Fibroblast of lung (primary cell): ENCODE results near the gene FREM1. TPM values are rescaled to one million over a fixed set of nuclear protein-coding genes. Genes with fewer than 3 reads are reported as not detected.

Experiments used
- DNase-seq, 2 donors: peaks; one replicate each; pipeline versions ENCODE4 v3.0.0 to v3.0.0-alpha.2; 2010; ENCODE audit warnings: low read depth in 2 of 2
- H2AFZ ChIP-seq: 2 replicates; pipeline ENCODE4 v1.5.1; 2012; ENCODE audit warnings: low read length, control low read depth, inconsistent platforms
- H3K27ac ChIP-seq: 2 replicates; pipeline ENCODE4 v1.5.1; 2011; ENCODE audit warnings: low read length, control low read depth; ENCODE audit not compliant: insufficient read depth
- H3K27me3 ChIP-seq: 2 replicates; pipeline ENCODE4 v1.5.1; 2011; ENCODE audit warnings: mild to moderate bottlenecking, low read length; ENCODE audit not compliant: control insufficient read depth, insufficient read depth
- H3K36me3 ChIP-seq: 2 replicates; pipeline ENCODE4 v1.5.1; 2011; ENCODE audit warnings: low read length; ENCODE audit not compliant: control insufficient read depth, insufficient read depth
- H3K4me1 ChIP-seq: 2 replicates; pipeline ENCODE4 v1.5.1; 2011; ENCODE audit warnings: low read length; ENCODE audit not compliant: control insufficient read depth, insufficient read depth; ENCODE audit errors: extremely low read depth
- H3K4me2 ChIP-seq: 2 replicates; pipeline ENCODE4 v1.5.1; 2011; ENCODE audit warnings: low read length, control low read depth; ENCODE audit not compliant: insufficient read depth; ENCODE audit errors: extremely low read depth
- H3K4me3 ChIP-seq, 4 experiments: fragments of 200-600 bp in 1 of 4; sonication (generic) in 1 of 4; replicated peaks in 1 of 4; 2 replicates each; pipeline ENCODE4 v1.5.1; 2011 to 2016; ENCODE audit warnings: low read length in 4 of 4, low read depth in 3 of 4, mild to moderate bottlenecking in 3 of 4, control low read depth in 2 of 4, inconsistent platforms in 1 of 4, mixed read lengths in 1 of 4; ENCODE audit not compliant: insufficient read depth in 1 of 4; ENCODE audit errors: control extremely low read depth in 1 of 4
- H3K79me2 ChIP-seq: 2 replicates; pipeline ENCODE4 v1.5.1; 2012; ENCODE audit warnings: mild to moderate bottlenecking, low read length, inconsistent platforms; ENCODE audit not compliant: control insufficient read depth, insufficient read depth
- H3K9ac ChIP-seq: 2 replicates; pipeline ENCODE4 v1.5.1; 2011; ENCODE audit warnings: mild to moderate bottlenecking, low read length, control low read depth; ENCODE audit not compliant: insufficient read depth
- H3K9me3 ChIP-seq: 2 replicates; pipeline ENCODE4 v1.5.1; 2012; ENCODE audit warnings: low read depth, low read length; ENCODE audit not compliant: control insufficient read depth, insufficient read depth
- H4K20me1 ChIP-seq: 2 replicates; pipeline ENCODE4 v1.5.1; 2011; ENCODE audit warnings: low read length; ENCODE audit not compliant: control insufficient read depth, insufficient read depth; ENCODE audit errors: extremely low read depth
- CTCF ChIP-seq, 2 donors: IDR thresholded peaks in 1 of 2; conservative IDR thresholded peaks in 1 of 2; 1 replicate in 1 of 2; 2 replicates in 1 of 2; pipeline ENCODE4 v1.5.1; 2011 to 2012; ENCODE audit warnings: low read length in 2 of 2, control low read depth in 1 of 2, inconsistent platforms in 1 of 2, low read depth in 1 of 2, mild to moderate bottlenecking in 1 of 2
- EZH2 ChIP-seq: IDR thresholded peaks from 2 replicates; pipeline ENCODE4 v1.5.1; 2012; ENCODE audit warnings: low read length, control low read depth, mild to moderate bottlenecking; ENCODE audit errors: missing control alignments
- polyA plus RNA-seq, 2 donors: library from polyadenylated mRNA; depleted of rRNA in 1 of 2; stranded (reverse) in 1 of 2; unstranded in 1 of 2; fragments of >200 nt; gene quantifications; 2 replicates each; pipeline ENCODE4 v1.2.1, GENCODE V29; 2011 to 2012; ENCODE audit warnings: missing spikeins in 1 of 2
- total RNA-seq: library from RNA; depleted of rRNA; stranded (reverse); fragments of >200 nt; gene quantifications from 2 replicates; pipeline ENCODE4 v1.2.1, GENCODE V29; 2014

The FREM1 gene
- total and polyA plus RNA-seq, 2 donors (not counting 1 experiment from before 2014, with no cell fraction given), result under 0.01 to 0.01 TPM

- no peaks in the 10 kb centered on the region for H3K36me3 ChIP-seq
- no peak for TF ChIP-seq CTCF (conservative IDR thresholded peaks at IDR 0.05 in 1 of 2, IDR thresholded peaks at IDR 0.05 in 1 of 2; ENCODE audit: low read depth in 1 of 2, low read length in 2 of 2)
- TF ChIP-seq EZH2, result no peak
- H3K79me2 ChIP-seq, result no peaks in the 10 kb centered on the region
- H3K27ac ChIP-seq, result no peak overlapping the region
- H4K20me1 ChIP-seq, result no peaks in the 10 kb centered on the region
- H3K4me2 ChIP-seq, result no peak overlapping the region
- no peaks in the 10 kb centered on the region for H3K4me1 ChIP-seq
- no peaks in the 10 kb centered on the region for H3K9me3 ChIP-seq
- no peak overlapping the region for H3K9ac ChIP-seq
- no peak overlapping the region for H3K4me3 ChIP-seq
- H3K27me3 ChIP-seq, result no peaks in the 10 kb centered on the region
- no peak overlapping the region for H2AFZ ChIP-seq
- DNase-seq, result peak in 1 of 2 donors; percentile 16
These were observed 195.1 kb downstream of the FREM1 start for GRCh38 chr9:14715102-14715501.

DNA sequence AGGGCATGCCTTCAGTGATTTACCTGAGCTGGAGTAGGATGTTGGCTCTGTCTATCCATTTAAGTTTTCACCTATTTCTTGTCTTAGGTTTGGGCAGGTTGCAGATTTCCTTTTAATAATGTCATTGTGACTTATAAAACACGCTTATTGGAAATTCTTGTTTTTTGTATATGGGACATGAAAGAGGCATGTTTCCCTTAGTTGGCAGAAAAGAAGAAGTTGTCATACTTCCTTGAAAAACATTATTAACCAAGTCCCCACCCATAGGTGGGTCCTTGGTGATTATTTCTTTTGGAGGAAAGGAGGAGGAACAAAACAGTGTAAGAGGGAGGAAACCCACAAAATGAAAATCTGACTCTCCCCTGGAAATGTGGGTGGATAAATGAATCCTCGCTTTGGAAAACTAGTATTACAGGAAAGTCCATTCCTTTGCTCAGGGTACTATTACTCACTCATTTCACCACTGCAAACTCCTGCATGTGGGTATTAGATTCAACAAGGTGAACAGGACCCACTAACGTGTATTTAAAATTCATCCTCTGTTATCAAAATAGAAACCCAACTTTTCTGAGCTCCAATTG, 197.0 kb downstream of the FREM1 start:
- no peak overlapping the region for H3K9ac ChIP-seq
- no peaks in the 10 kb centered on the region for H3K9me3 ChIP-seq

GRCh38 chr9:14710804-14711203, 199.4 kb downstream of the FREM1 start:
- Histone ChIP-seq H4K20me1 (no peaks in the 10 kb centered on the region), H3K79me2 (no peaks in the 10 kb centered on the region), H3K4me2 (no peak overlapping the region), H3K36me3 (no peaks in the 10 kb centered on the region), H3K4me1 (no peaks in the 10 kb centered on the region), H3K9ac (no peak overlapping the region), H3K9me3 (no peaks in the 10 kb centered on the region), H3K27me3 (no peaks in the 10 kb centered on the region), H2AFZ (no peak overlapping the region), H3K27ac (no peak overlapping the region), H3K4me3 (no peak overlapping the region)
- TF ChIP-seq EZH2 (no peak), CTCF (conservative IDR thresholded peaks at IDR 0.05 in 1 of 2, IDR thresholded peaks at IDR 0.05 in 1 of 2; ENCODE audit: low read depth in 1 of 2, low read length in 2 of 2) (no peak)
- DNase-seq, result peak; percentile 15 to 54

More for the DNA sequence above, 197.0 kb downstream of the FREM1 start:
- H3K4me2 ChIP-seq, result no peak overlapping the region
- H3K79me2 ChIP-seq, result no peaks in the 10 kb centered on the region
- H4K20me1 ChIP-seq, result no peaks in the 10 kb centered on the region
- H3K27me3 ChIP-seq, result no peaks in the 10 kb centered on the region
- H3K4me1 ChIP-seq, result no peaks in the 10 kb centered on the region
- H3K4me3 ChIP-seq, result no peak overlapping the region
- H3K36me3 ChIP-seq, result no peaks in the 10 kb centered on the region
- TF ChIP-seq EZH2, result no peak
- TF ChIP-seq CTCF (conservative IDR thresholded peaks at IDR 0.05 in 1 of 2, IDR thresholded peaks at IDR 0.05 in 1 of 2; ENCODE audit: low read depth in 1 of 2, low read length in 2 of 2), result no peak
- DNase-seq, result no peak
- H3K27ac ChIP-seq, result no peak overlapping the region
- H2AFZ ChIP-seq, result no peak overlapping the region
